HG02970 (cell line): Measurements from ENCODE around the gene NRSN1.
"Not testable (repeated sequence)": the region's sequence is repeated elsewhere in the genome, so short reads cannot be mapped to it uniquely, and the experiment has no call there.

ENCODE experiments used
- ATAC-seq: cut with Tn5 transposase; IDR thresholded peaks from one replicate; pipeline ENCODE4 v1.9.1; 2021; ENCODE audit warnings: mild to moderate bottlenecking, moderate library complexity, moderate number of reproducible peaks; ENCODE audit not compliant: unreplicated experiment, low FRiP score

NRSN1 gene

DNA sequence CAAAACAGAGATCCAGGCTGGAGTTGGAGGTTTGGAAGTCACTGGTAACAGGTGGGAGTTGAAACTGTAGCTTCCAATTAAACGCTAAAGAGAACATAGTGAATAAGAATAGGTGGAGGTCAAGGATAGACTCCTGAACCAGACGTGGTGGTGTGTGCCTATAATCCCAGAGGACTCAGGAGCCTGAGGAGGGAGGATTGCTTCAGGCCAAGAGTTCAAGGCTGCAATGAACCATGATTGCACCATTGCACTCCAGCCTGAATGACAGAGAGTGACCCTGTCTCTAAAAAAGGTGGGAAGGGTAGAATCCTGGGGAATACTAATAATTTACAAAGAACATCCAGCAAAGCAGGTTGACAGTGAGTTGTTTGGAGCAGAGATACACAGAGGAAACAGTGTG is 13.6 kb downstream of the NRSN1 start:
- ATAC-seq: no peak

DNA sequence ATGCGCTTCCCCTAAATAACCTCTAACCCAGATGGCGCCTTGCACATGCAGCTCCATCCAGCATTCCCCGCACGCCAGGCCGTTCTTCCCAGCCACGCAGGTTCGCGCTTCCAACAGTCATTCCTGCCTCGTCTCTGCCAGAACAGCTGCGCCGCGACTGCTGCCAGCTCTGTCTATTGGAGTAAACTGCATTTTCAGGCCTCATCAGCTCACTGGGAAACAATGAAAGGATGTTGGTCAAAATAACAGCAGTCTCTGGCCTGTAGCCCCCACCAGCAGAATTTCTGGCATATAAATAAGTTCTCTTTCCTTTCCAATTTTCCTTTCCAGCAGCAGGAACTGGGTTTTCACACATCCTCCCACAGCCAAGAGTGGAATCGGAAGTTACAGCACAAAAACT is 14.6 kb downstream of the NRSN1 start:
- no peak for ATAC-seq

DNA sequence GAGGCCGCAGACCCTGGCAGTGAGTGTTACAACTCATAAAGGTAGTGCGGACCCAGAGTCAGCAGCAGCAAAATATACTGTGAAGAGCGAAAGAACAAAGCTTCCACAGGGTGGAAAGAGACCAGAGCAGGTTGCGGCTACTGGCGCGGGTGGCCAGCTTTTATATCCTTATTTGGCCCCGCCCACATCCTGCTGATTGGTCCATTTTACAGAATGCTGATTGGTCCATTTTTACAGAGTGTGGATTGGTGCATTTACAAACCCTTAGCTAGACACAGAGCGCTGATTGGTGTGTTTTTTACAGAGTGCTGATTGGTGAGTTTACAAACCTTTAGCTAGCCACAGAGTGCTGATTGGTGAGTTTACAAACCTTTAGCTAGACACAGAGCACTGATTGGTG is 16.7 kb downstream of the NRSN1 start:
- not testable (repeated sequence) for ATAC-seq

DNA sequence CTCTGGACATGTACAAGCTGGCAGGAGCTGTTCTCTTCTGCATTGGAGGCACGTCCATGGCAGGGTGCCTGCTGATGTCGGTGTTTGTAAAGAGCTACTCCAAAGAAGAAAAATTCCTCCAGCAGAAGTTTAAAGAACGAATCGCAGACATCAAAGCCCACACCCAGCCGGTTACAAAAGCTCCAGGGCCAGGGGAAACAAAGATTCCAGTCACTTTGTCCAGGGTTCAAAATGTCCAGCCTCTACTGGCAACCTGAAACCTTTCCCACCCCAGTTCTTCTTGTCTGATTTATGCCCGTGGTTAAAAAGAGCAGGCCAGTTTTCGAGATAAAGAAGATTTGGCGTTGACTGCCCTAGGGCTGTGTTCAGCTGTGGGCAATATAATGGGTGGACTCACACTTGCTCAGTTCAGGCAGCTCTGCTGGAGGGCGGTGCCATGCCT is 19.7 kb downstream of the NRSN1 start:
- ATAC-seq: no peak

DNA sequence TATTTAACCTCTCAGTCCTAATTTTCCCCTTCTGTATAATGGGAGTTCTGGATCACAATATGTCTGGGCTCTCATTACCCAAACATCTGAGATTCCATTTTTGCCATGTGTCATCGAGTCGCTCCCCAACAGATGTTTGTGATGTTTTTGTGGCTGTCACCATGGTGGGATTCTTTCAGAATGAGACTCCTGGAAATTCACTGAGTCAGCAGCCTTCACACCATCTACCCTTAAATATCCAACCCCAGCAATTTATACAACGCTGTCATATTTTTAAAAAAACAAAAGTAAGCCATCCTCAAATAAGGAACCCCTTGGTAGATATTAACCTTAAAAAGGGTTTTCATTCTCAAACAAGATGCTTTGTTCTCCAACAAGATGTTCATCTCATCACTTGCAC is 20.9 kb downstream of the NRSN1 start:
- no peak for ATAC-seq

DNA sequence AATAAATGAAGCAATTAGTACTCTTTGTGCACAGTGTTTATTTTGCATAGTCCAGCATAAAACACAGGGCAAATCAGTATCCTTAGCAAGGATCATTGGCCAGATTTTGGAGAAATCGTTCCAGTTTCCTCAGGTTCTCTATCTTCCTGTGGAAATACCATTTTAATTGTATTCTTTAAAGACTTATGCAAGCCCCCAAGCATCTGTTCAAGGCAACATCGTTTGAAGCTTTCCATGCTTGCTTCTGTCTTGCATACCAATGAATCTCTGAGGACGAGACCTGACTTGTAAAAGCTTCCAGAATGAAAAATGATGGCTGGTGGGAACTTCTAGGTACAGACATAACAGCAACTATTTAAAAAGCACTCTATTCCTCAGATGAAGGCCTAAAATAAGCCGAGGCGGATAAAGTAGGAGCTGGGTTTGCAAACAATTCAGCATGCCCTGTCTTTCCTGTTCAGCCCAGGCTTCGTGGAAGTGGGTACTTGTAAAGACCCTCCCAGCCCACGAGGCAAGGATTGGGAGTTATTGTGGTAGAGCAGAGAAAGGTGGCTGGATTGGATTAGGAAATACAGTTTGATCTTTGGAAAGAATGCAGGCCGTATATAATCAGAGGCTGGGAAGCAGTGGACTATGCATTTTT is 21.6 kb downstream of the NRSN1 start:
- ATAC-seq: no peak

DNA sequence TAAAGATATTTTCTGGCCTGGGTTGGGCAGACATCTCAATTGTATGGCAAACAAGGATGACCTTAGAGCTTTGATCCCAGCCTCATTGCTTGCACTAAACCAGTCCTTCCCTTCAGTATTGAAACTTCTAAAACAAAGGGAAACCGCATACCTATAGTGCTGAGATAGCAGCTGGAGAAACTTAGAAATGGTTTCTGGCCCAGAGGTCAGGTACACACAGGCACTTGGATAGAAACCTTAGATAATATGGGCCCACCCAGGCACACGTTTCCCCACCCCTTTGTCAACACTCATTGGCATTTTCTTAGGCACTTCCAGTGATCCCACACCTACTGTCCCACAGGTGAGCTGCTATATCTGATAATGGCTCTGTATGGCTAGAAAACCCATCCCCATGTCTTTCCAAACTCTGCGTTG is 22.1 kb downstream of the NRSN1 start:
- ATAC-seq: no peak

DNA sequence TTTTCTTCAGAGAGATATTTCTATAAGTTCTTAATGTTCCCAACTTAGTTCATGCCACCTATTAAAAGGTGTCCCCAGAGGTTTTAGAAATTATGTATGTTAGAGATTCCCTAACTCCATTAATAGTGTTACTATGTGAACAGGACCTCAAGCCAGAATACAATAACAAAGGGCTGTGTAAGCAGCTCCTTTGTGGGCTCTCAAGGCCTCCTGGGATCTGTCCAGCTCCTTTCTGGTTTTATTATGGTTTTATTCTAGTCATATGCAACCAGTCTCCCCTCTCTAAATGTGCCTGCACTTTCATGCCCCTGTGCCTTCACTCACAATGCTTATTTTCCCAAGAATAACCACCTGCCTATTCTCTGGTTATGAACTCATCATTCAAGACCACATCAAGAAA is 22.7 kb downstream of the NRSN1 start:
- no peak for ATAC-seq

DNA sequence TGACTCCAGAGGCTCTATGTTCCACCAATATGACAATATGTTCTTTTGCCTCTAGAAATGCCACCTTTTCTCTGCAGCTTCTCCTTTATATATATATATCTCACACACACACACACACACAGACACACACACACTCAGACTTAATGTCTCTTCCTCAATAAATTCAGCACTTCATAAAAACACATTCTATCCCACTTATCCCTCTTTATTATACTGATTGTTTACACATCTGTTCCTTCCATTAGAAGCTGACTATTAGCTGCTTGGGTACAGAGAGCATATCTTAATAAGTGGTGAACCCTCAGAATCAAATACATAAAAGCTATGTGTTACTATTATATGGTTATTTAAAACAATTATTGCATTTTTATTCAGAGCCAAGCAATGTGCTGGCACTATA is 23.3 kb downstream of the NRSN1 start:
- ATAC-seq: no peak

DNA sequence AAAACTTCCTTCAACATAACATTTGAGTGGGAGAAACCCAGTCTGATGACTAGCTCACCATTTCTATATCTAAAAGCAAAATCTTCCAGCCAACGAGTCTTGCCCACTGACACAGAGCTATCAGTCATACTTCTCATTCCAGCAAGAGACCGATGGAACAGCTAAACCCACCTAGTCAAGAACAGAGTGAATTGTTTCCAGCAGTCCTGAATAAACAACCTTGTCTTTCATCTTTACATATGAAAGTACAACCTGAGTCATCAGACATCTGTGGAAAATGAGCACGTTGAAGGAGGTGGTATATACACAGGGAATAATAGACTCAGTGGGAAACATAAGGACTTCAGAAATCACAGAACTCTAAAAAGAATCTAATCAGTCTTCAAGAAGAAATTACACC is 23.8 kb downstream of the NRSN1 start:
- ATAC-seq: no peak

DNA sequence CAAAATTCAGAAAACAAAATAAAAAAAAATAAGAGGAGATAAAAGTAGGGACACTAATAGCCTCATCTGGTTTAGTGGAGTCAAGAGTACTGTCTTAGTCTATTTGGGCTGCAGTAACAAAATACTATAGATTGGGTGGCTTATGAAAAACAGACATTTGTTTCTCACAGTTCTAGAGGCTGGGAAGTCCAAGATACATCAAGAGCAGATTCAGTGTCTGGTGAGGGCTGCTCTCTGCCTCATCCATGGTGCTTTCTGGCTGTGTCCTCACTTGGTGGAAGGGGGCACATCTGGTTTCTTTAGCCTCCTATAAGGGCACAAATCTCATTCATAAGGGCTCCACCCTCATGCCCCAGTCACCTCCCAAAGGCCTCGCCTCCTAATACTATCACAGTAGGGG is 26.0 kb downstream of the NRSN1 start:
- ATAC-seq: no peak

DNA sequence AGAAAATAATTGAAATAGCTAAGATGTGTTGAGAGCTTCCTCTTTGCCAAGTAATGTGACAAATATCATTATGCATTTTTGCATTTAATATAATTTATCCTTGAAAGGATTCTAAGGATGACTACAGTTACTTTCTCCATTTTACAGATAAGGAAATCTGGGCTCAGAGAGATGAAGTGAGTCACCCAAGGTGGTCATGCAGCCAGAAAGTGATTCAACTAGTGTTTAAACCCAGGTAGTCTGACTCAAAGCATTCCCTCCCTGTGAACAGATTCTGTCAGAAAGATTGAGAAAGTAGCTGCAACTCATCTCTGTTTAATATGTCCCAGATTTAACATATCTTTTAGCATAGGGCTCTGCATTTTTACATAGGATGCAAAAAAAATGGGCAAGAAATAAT is 28.1 kb downstream of the NRSN1 start:
- ATAC-seq: no peak

DNA sequence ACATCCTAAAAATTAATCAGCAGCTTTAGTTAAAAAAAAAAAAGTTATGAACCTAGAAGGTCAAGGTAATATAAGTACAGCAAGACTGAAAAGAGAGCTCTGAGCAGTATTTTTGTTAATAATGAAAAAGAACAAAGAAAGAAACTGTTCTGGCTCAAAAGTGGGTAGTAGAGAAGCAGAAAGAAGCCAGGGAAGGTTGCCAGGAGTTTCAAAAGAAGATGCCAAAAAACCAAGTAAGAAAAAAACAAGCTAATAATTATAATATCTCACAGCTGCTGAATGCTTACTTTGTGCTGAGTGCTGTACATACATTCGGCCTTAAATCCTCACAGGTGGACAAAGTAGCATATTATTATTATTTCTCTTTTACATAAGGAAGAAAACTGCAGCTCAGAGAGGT is 31.9 kb downstream of the NRSN1 start:
- no peak for ATAC-seq

DNA sequence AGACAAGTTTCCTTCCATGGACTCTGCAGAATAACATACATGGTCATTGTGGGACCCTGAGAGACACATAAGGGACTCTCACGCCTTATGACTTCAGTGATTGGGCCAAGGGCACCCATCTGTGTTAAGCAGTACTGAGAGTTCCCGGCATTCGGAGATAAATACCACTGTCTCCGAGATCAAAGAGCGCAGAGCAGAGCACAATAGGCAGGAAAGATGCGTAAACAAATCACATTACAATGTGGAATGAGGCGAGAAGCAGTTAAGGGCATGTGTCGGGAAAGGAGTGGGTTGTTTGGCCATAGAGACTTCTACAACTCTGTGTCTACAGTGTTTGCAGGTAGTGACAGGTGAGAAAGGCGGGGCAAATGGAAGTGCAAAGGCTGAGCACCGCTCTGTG is 57.6 kb downstream of the NRSN1 start:
- no peak for ATAC-seq

DNA sequence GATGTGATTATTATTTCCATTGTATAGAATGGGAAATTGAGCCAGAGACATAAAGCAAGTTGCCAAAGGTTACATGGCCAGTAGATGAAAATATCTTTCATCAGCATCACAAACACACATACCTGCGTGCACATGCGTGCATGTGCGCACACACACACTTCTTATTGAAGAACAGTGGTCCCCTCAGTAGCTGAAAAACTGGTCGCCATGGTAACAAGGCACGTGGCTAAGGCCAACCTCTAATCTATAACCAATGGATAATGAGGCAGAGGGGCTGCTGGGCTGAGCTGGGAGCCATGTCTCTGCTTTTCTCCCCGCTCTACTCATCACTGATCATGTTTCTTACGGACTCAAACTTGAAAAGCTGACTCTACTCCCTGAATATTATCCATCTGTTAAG is 60.3 kb downstream of the NRSN1 start:
- ATAC-seq: no peak

DNA sequence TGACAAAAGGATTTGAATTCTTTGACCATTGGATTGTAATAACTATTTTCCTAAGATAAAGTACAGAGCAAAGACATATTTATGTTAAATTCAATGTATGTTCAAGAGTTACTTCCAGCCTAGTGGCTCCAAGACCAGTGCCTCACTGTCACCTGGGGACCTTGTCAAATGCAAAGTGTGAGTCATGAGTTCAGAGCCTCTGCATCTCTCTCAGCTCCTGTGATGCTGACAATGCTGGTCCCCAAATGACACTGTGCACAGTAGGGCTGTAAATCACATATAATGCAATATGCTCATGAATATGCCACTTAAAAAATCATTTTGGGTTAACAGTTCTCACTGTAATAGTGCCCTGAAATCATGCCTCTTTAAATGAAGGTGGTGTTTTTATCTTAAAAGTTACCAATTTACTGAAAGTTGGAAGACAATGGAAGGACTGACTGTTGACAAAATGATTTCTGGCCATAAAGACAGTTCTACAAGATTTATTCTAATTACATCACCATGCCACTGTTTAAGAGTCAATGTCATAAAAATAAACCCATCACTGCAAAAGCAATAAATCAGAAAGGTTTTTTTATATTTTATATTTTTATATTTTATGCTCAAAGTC is 62.1 kb downstream of the NRSN1 start:
- ATAC-seq: no peak

DNA sequence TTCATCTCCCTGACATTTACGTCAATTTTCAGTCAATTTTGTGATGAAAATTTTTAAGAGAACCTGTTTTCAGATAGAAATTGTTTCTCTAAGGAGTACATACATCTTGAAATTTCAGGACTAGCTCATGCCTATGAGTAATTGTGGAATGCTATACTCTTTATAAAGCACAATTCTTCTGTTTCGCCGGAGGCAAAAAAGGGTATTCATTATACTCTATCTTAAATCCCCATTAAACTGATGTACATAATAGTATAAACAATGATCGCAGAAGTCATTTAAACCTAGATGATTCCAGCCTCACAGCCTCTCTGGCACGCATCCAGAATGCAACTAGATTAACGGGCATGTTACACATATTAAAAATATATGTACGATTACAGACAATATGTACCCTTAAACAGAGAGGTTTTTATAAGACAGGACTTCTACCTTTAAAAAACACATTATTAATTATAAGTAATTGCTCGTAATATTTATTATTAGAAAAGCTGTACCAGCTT is 62.6 kb downstream of the NRSN1 start:
- no peak for ATAC-seq

DNA sequence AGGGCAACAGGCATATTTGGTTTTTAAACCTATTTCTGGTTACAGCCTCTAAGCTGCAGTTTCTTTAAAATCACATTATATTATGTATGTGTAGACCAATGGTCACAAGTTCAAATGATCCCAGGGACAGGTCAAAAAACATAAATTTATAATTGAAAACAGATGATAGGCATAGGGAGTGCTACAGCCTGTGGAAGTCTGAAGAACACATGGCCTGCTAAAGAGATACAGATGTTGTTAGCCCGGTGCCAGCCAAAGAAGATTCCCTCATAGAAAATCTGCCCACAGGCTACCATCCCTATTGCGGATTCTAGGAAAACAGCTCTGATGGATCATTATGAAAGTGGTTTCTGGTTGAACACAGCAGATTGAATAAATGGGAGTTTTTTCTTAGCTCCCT is 65.3 kb downstream of the NRSN1 start:
- ATAC-seq: no peak

DNA sequence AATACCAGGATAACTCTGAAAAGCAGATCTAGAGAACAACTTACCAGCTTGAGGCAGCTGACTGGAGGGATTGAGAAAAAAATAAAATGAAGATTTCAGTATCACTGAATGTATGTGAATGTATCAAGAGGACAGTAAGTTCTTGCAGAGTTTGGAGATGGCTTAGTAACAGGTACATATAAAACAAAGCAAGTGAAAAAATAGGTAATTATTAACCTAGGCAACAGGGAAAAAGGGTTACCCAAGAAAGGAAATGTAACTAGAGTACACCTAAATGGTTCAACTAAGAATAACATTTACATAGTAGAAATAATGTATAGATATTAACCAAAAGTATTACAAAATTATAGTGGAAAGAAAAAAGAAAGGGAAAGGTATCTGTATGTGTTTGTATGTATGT is 67.3 kb downstream of the NRSN1 start:
- ATAC-seq: no peak

DNA sequence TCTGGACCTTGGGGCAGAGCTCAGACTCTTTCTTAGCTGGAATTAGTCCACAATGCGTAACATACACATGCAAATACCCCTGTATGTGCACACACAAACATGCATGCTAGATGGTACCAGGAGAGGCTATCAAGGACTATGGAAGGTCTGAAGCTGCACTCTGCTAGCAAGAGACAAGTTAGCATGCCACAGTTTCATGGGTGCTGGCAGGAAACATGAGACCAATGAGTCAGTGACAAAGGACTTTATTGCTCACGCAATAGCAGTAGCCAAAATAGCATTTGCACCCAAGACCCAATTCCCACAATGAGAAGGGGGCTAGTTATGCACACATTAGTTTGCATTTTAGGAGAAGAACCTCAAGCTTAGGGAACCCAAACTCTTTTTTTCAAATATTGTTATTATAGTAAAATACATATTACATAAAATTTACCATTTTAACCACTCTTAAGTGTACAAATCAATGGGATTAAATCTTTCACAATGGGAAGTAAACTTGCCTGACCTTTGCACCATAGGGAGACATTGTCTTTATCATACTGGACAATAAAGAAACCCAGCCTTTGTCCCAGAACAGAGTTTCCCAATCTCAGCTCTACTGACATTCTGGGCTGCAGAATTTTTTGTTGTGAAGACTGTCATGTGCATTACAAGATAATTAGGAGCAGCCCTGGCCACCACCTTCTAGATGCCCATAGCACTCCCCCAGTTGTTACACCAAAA is 69.1 kb downstream of the NRSN1 start:
- no peak for ATAC-seq

DNA sequence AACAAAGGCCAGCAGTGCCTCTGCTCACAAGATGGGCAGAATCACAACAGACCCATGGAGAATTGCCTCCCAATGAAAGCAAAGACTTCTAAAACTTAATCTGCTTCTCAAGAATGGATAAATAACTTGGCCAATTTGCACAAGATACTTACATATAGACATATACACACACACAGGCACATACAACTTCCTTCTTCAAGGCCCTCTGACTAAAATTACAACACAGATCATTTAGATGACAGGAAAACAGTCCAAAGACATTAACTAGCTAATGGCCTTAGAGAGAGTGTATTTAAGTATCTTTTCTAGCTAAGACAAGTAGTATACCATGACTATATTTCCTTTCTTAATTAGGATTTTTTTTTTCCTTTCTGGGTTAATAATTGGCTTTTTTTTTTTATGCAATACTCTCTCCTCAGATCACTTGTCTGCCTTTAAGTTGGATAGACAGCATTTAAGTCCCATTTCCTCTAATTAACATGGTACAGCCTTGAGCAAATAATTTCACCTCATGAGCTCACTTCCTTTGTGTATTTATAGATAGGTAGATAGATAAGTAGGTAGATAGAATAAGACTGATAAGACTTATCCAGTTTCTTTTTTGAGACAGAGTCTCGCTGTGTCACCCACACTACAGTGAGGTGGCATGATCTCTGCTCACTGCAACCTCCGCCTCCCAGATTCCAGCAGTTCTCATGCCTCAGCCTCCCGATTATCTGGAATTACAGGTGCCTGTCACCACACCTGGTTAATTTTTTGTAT is 70.0 kb downstream of the NRSN1 start:
- ATAC-seq: no peak
